Tibial nerve (tissue), 4 donors: Measurements from ENCODE around the gene DHX30. TPM values are rescaled to one million over a fixed set of nuclear protein-coding genes. Genes with fewer than 3 reads are reported as not detected.

Experiments
- DNase-seq, 2 donors: peaks; one replicate each; pipeline ENCODE4 v3.0.0-alpha.2; 2019; ENCODE audit warnings: low spot score in 2 of 2
- H3K27ac ChIP-seq, 4 donors: fragments of 200-600 bp; sonication (generic) in 3 of 4; one replicate each; pipeline ENCODE4 v1.5.1; 2017 to 2019; ENCODE audit warnings: mild to moderate bottlenecking in 1 of 4
- H3K27me3 ChIP-seq, 2 donors: fragments of 200-600 bp; sonication (generic) in 1 of 2; one replicate each; pipeline versions ENCODE4 v1.5.1 to v1.6.0; 2017 to 2019
- H3K36me3 ChIP-seq, 3 donors: fragments of 200-600 bp; sonication (generic); one replicate each; pipeline ENCODE4 v1.5.1; 2018 to 2019
- H3K4me1 ChIP-seq, 4 donors: fragments of 200-600 bp; sonication (generic) in 3 of 4; one replicate each; pipeline ENCODE4 v1.5.1; 2017 to 2019
- H3K4me3 ChIP-seq, 4 donors: fragments of 200-600 bp; sonication (generic) in 3 of 4; one replicate each; pipeline ENCODE4 v1.5.1; 2017 to 2019; ENCODE audit warnings: mild to moderate bottlenecking in 1 of 4, moderate library complexity in 1 of 4
- H3K9me3 ChIP-seq, 4 donors: fragments of 200-600 bp; sonication (generic) in 3 of 4; one replicate each; pipeline ENCODE4 v1.5.1; 2017 to 2019
- CTCF ChIP-seq, 5 experiments: fragments of 200-600 bp in 3 of 5; fragments of 450-650 bp in 2 of 5; sonication (generic) in 3 of 5; IDR thresholded peaks; one replicate each; pipeline ENCODE4 v1.5.1; 2016 to 2019; ENCODE audit warnings: antibody characterized with exemption in 5 of 5, mild to moderate bottlenecking in 3 of 5, moderate library complexity in 2 of 5
- EP300 ChIP-seq, 2 donors: sonication (generic); formaldehyde crosslinking; IDR thresholded peaks; one replicate each; pipeline ENCODE4 v1.6.1; 2017; ENCODE audit warnings: antibody characterized with exemption in 2 of 2, mild to moderate bottlenecking in 1 of 2
- POLR2A ChIP-seq, 2 donors: fragments of 450-650 bp; IDR thresholded peaks; one replicate each; pipeline ENCODE4 v1.6.1; 2017; ENCODE audit warnings: antibody characterized with exemption in 2 of 2, mild to moderate bottlenecking in 2 of 2, moderate library complexity in 2 of 2
- WGBS, 2 donors: methylation state at CpG; one replicate each; pipeline ENCODE4 v1.1.5; 2018; 5-methylcytosine and 5-hydroxymethylcytosine counted together
- total RNA-seq, 4 donors: library from RNA; depleted of rRNA; stranded (reverse); fragments of >200 nt; gene quantifications; one replicate each; pipeline ENCODE4 v1.1.0, GENCODE V29; 2016

The DHX30 gene
- total RNA-seq, 4 donors from 2014 or later, result 71.9 to 86.4 (median 78.8) TPM

- Histone ChIP-seq H3K27ac (peak overlapping the region; percentile 87 to 98 (median 94)), H3K4me1 (peaks cover 0 to 40% (median 15%) of the 10 kb centered on the region in 4 donors), H3K27me3 (no peaks in the 10 kb centered on the region), H3K4me3 (peak overlapping the region; percentile 63 to 95 (median 82)), H3K9me3 (no peaks in the 10 kb centered on the region), H3K36me3 (no peaks in the 10 kb centered on the region)
- WGBS, 2 donors, result 0 to 2% methylated on average over 23 to 40 of the region's 54 CpGs
- TF ChIP-seq POLR2A (IDR thresholded peaks at IDR 0.05), result no peak
- no peak for TF ChIP-seq EP300 (IDR thresholded peaks at IDR 0.05)
- TF ChIP-seq CTCF (IDR thresholded peaks at IDR 0.05), result no peak
- peak; percentile 34 to 35 for DNase-seq
These were observed 21.9 kb upstream of the DHX30 start for GRCh38 chr3:47780741-47781684.

- Histone ChIP-seq H3K27ac (peak within 1 kb of the TSS; percentile 87 to 98 (median 94)), H3K9me3 (no peaks in the 10 kb centered on the region), H3K4me1 (peaks cover 0 to 35% (median 15%) of the 10 kb centered on the region in 4 donors), H3K4me3 (peak within 1 kb of the TSS; percentile 63 to 95 (median 82)), H3K36me3 (no peaks in the 10 kb centered on the region), H3K27me3 (no peaks in the 10 kb centered on the region)
- TF ChIP-seq CTCF (IDR thresholded peaks at IDR 0.05) (peak in 3 of 5 experiments; percentile 7 to 64 (median 49)), POLR2A (IDR thresholded peaks at IDR 0.05) (peak; percentile 79 to 84), EP300 (IDR thresholded peaks at IDR 0.05) (peak; percentile 44 to 98)
- peak; percentile 93 to 95 for DNase-seq
- WGBS, 2 donors, result 0 to 2% methylated on average over 74 to 76 of the region's 79 CpGs
These were observed 21.1 kb upstream of the DHX30 start, which contains the start of gene SMARCC1 for GRCh38 chr3:47781685-47782445. Gene SMARCC1, minus strand, starts transcription at chr3:47781893. Its CDS starts 96 bp downstream, at chr3:47781797.

GRCh38 chr3:47782446-47783308 lies 20.3 kb upstream of the DHX30 start:
- DNase-seq, result no peak
- 64% methylated on average over 23 of the region's 23 CpGs for WGBS, 2 donors
- Histone ChIP-seq H3K4me1 (peaks cover 0 to 35% (median 15%) of the 10 kb centered on the region in 4 donors), H3K4me3 (peak overlapping the region; percentile 47 to 95 (median 76)), H3K27me3 (no peaks in the 10 kb centered on the region), H3K9me3 (no peaks in the 10 kb centered on the region), H3K27ac (peak overlapping the region; percentile 87 to 95 (median 92)), H3K36me3 (no peaks in the 10 kb centered on the region)
- TF ChIP-seq POLR2A (IDR thresholded peaks at IDR 0.05) (no peak), EP300 (IDR thresholded peaks at IDR 0.05) (no peak)

- Histone ChIP-seq H3K4me1 (peaks cover 0 to 33% (median 15%) of the 10 kb centered on the region in 4 donors), H3K4me3 (no peak overlapping the region), H3K27me3 (no peaks in the 10 kb centered on the region), H3K36me3 (no peaks in the 10 kb centered on the region), H3K27ac (no peak overlapping the region), H3K9me3 (no peaks in the 10 kb centered on the region)
- TF ChIP-seq EP300 (IDR thresholded peaks at IDR 0.05) (no peak), CTCF (IDR thresholded peaks at IDR 0.05) (no peak), POLR2A (IDR thresholded peaks at IDR 0.05) (no peak)
- DNase-seq, result no peak
These were observed 19.3 kb upstream of the DHX30 start for GRCh38 chr3:47783673-47784072.
